DMS114 treated with DMSO at 0.1 percent for 48 hours (cell line): ENCODE measurements around the gene ABCB6.
A peak's percentile ranks its signal among the peaks of the same experiment; 100 is the strongest.

Experiments used
- DNase-seq: peaks from one replicate; lab custom pipeline; 2025; ENCODE audit not compliant: unreplicated experiment; lab: John Stamatoyannopoulos, UW

The ABCB6 gene

GRCh38 chr2:219186754-219187456 is 31.9 kb downstream of the ABCB6 start:
- no peak for DNase-seq

GRCh38 chr2:219184121-219184520 is 34.6 kb downstream of the ABCB6 start:
- no peak for DNase-seq

- no peak for DNase-seq
These were observed 35.5 kb downstream of the ABCB6 start for GRCh38 chr2:219183151-219183772.

GRCh38 chr2:219182331-219183150 is 36.2 kb downstream of the ABCB6 start:
- DNase-seq = no peak

GRCh38 chr2:219181531-219181930 is 37.2 kb downstream of the ABCB6 start:
- DNase-seq = no peak

- DNase-seq = no peak
These were observed 37.8 kb downstream of the ABCB6 start for GRCh38 chr2:219180961-219181360.

GRCh38 chr2:219179601-219180465 is 38.9 kb downstream of the ABCB6 start:
- DNase-seq = no peak

GRCh38 chr2:219178377-219179175 is 40.2 kb downstream of the ABCB6 start:
- DNase-seq = no peak

- DNase-seq = peak; percentile 85
These were observed 41.0 kb downstream of the ABCB6 start, which contains the start of gene RETREG2 for GRCh38 chr2:219177552-219178376. Gene RETREG2 (plus strand): TSS chr2:219178275. CDS start chr2:219178353, 78 bp downstream.

- peak; percentile 43 for DNase-seq
These were observed 41.8 kb downstream of the ABCB6 start, which contains the start of gene CNPPD1 for GRCh38 chr2:219176818-219177551. Gene CNPPD1 (minus strand): TSS chr2:219176925. CDS start chr2:219176828, 97 bp downstream.

GRCh38 chr2:219175928-219176817 is 42.6 kb downstream of the ABCB6 start:
- peak; percentile 14 for DNase-seq

- no peak for DNase-seq
These were observed 43.3 kb downstream of the ABCB6 start for GRCh38 chr2:219175486-219175885.

- DNase-seq = no peak
These were observed 44.0 kb downstream of the ABCB6 start for GRCh38 chr2:219174801-219175200.

GRCh38 chr2:219174146-219174545 is 44.6 kb downstream of the ABCB6 start:
- no peak for DNase-seq

GRCh38 chr2:219173176-219173575 is 45.6 kb downstream of the ABCB6 start:
- no peak for DNase-seq

GRCh38 chr2:219172231-219173154 is 46.3 kb downstream of the ABCB6 start:
- no peak for DNase-seq
